Adrenal gland (tissue), 5 donors: ENCODE results near the gene GPR176.

Experiments
- POLR2A ChIP-seq, 2 donors: fragments of 450-650 bp; IDR thresholded peaks; one replicate each; pipeline ENCODE4 v1.6.1; 2017; ENCODE audit warnings: antibody characterized with exemption in 2 of 2, mild to moderate bottlenecking in 2 of 2, moderate library complexity in 1 of 2
- TF ChIP-seq, protein P1 (sequence below), 6 experiments: fragments of 450-650 bp in 4 of 6; fragments of 200-600 bp in 2 of 6; sonication (generic) in 1 of 6; IDR thresholded peaks; 1 replicate in 5 of 6; 2 replicates in 1 of 6; pipeline versions ENCODE4 v1.5.1 to v1.8.0; 2016 to 2021; ENCODE audit warnings: antibody characterized with exemption in 6 of 6, mild to moderate bottlenecking in 2 of 6, moderate library complexity in 1 of 6
- donor health status: DM: no; HTN: no; CAD: no.

DNA sequence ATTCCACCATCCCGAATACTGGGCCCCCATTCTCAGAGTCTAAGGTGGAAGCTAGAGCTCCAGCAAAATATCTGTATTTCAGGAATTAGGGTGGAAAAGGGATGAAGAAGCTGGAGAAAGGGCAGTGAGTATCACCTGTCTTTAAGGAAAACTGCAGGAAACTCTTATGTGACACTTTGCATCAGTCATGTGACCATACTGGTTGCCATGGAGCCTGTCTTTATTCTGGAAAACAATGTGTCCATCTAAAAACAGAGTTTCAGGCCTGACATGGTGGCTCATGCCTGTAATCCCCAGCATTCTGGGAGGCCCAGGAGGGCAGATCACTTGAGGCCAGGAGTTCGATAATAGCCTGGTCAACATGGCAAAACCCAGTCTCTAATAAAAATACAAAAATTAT, 84.5 kb downstream of the GPR176 start:
- TF ChIP-seq POLR2A (IDR thresholded peaks at IDR 0.05): no peak
- TF ChIP-seq, protein P1, sequence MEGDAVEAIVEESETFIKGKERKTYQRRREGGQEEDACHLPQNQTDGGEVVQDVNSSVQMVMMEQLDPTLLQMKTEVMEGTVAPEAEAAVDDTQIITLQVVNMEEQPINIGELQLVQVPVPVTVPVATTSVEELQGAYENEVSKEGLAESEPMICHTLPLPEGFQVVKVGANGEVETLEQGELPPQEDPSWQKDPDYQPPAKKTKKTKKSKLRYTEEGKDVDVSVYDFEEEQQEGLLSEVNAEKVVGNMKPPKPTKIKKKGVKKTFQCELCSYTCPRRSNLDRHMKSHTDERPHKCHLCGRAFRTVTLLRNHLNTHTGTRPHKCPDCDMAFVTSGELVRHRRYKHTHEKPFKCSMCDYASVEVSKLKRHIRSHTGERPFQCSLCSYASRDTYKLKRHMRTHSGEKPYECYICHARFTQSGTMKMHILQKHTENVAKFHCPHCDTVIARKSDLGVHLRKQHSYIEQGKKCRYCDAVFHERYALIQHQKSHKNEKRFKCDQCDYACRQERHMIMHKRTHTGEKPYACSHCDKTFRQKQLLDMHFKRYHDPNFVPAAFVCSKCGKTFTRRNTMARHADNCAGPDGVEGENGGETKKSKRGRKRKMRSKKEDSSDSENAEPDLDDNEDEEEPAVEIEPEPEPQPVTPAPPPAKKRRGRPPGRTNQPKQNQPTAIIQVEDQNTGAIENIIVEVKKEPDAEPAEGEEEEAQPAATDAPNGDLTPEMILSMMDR (IDR thresholded peaks at IDR 0.05): no peak
